ENCODE results near the gene MAPK12. TPM values are rescaled to one million over a fixed set of nuclear protein-coding genes. Genes with fewer than 3 reads are reported as not detected.
"Not testable (repeated sequence)": the region's sequence is repeated elsewhere in the genome, so short reads cannot be mapped to it uniquely, and the experiment has no call there.

MAPK12 gene
- total RNA-seq, 2 donors from 2014 or later, result 1.6 to 9.0 TPM

DNA sequence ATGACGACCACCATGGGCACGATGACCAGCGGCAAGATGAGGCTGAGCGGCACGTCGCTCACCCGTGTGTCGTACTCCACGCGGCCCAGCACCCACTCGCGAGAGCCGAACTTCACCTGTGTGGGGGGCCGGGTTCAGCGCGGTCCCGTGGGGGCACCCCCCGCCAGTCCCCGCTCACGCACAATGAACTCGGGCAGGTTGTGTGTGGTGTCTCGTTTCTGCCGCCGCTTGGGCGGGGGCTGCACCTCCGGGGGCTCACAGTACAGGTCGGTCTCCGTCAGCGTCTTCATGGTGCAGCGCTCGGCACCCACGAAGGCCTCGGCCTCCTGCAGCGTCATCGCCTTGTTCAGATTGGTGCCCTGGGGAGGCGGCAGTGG, 19.9 kb upstream of the MAPK12 start:
- DNase-seq (ENCODE audit: low spot score), result no peak
- Mint-ChIP-seq H3K27ac (no peak overlapping the region), H3K4me3 (no peak overlapping the region), H3K27me3 (no peaks in the 10 kb centered on the region), H3K4me1 (ENCODE audit: low read depth in 2 of 2) (no peaks in the 10 kb centered on the region), H3K9me3 (no peaks in the 10 kb centered on the region), H3K36me3 (no peaks in the 10 kb centered on the region)
- ATAC-seq, result no peak

DNA sequence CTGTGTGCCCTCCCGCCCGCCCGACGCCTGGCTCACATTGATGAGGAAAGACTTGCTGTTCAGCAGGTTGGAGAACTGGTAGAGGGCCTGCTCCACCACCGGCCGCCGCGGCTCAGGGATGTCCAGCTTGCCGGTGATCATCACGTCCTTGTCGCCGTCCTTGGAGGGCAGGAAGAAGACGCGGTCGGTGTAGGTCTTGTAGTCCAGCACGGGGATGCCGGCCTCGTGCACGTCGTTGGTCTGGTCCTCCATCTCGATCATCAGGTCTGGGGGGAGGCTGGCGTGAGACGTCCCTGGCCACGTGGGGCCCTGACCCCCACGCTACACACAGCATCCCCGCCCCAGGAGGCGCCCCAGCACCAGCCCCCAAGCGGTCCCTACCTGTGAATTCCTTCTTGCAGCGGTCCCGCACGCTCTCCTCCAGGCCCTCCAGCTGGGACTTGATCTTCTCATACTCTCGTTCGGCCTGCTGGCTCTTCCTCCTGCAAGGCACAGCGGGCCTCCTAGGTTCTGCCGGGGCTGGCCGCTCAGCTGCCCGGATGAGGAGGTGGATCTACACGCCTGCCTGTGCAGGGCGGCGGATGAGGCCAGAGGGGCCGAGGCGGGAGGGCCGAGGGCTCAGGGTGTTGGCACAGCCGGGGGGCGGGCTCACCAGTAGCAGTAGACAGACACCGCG, 19.4 kb upstream of the MAPK12 start:
- ATAC-seq (no peak), DNase-seq (ENCODE audit: low spot score) (no peak)
- Mint-ChIP-seq H3K4me3 (no peak overlapping the region), H3K9me3 (no peaks in the 10 kb centered on the region), H3K4me1 (ENCODE audit: low read depth in 2 of 2) (no peaks in the 10 kb centered on the region), H3K27ac (no peak overlapping the region), H3K27me3 (no peaks in the 10 kb centered on the region), H3K36me3 (no peaks in the 10 kb centered on the region)

DNA sequence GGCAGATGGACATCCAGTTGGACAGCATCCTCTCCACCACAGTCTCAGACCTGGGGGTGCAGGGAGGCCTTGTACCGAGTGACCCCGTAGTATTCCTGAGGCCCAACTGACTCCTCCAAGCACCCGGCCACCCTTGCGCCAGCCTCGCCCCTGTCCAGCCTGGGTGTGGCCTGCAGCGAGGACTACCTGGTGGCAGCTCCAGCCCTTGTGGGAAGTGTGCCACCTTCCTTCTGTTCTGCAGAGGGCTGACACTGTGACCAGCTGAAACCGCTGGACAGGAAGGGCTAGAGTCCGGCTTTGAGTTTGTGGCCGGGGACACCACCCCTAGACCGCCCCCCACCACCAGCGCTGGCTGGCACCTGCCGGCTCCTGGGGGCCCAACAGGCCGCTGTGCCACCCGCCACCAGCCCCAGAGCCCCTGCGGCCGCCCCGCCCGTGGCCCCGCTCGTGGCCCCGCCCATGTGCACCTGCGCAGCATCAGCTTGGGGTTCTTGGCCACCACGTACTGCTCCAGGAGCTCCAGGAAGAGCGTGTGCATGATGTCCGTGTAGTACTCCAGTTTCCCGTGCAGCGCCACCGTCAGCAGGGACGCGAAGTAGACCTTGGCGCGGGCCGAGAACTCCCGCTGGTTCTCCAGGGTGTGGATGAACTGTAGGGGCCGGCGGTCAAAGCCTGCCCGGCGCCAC, 18.7 kb upstream of the MAPK12 start:
- Mint-ChIP-seq H3K4me3 (no peak overlapping the region), H3K27ac (no peak overlapping the region), H3K36me3 (no peaks in the 10 kb centered on the region), H3K4me1 (ENCODE audit: low read depth in 2 of 2) (no peaks in the 10 kb centered on the region), H3K9me3 (no peaks in the 10 kb centered on the region), H3K27me3 (no peaks in the 10 kb centered on the region)
- ATAC-seq (no peak), DNase-seq (ENCODE audit: low spot score) (no peak)

DNA sequence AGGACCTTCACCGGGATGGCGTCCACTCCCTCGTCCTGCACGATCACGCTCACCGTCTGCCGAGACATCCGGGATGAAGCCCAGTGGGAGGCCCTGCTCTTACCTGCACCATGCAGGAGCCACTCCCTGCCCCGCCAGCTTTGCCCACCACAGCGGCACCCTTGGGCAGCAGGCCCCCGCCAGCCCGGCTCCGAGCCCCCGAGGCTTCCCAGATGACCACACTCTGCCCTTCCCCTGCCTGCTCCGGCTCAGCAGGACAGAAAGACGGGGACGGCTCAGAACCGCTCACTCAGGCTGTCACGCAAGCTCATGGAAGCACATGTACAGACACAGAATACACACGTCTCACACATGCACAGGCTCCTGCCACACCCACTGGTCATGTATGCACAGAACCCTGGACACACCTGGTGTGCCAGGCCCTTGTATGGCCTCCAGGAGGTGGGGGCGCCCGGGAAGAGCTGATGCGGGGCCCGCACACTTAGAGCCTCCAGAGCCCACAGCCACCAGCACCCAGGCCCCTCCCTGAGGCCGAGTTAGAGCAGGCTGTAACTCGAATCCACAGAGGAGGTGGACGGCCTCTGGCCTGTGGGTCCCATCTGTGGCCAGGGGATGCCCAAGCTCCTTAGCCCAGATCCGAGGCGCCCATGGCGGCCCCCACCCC, 17.6 kb upstream of the MAPK12 start:
- DNase-seq (ENCODE audit: low spot score), result no peak
- no peak overlapping the region for H3K27ac Mint-ChIP-seq
- H3K36me3 Mint-ChIP-seq, result no peaks in the 10 kb centered on the region
- no peaks in the 10 kb centered on the region for H3K4me1 Mint-ChIP-seq (ENCODE audit: low read depth in 2 of 2)
- ATAC-seq, result no peak
- H3K4me3 Mint-ChIP-seq, result no peak overlapping the region
- peaks cover 0 to under 1% of the 10 kb centered on the region in 2 donors for H3K27me3 Mint-ChIP-seq
- no peaks in the 10 kb centered on the region for H3K9me3 Mint-ChIP-seq

DNA sequence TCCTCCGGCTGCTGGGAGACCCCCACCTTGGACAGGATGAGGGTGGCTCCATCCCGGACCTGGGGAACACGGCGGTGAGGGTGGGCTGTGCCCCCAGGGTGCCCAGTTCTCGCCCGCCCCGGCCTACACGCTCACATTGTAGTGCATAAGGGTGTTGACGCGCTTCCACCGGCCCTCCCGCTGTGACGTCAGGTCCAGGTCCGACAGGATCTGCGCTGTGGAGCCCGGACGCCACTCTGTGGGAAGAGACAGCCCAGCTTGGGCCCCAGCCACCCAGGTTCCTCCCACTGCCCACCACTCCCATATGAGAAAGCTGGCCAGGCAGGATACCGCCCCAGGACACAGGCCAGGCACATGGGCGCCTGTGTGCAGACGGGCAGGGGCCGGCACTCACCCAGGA, 17.0 kb upstream of the MAPK12 start:
- ATAC-seq (no peak), DNase-seq (ENCODE audit: low spot score) (no peak)
- H3K36me3 Mint-ChIP-seq, result no peaks in the 10 kb centered on the region
- no peaks in the 10 kb centered on the region for H3K9me3 Mint-ChIP-seq
- H3K27ac Mint-ChIP-seq, result no peak overlapping the region
- H3K27me3 Mint-ChIP-seq, result peaks cover 0 to 2% of the 10 kb centered on the region in 2 donors
- no peak overlapping the region for H3K4me3 Mint-ChIP-seq
- no peaks in the 10 kb centered on the region for H3K4me1 Mint-ChIP-seq (ENCODE audit: low read depth in 2 of 2)

DNA sequence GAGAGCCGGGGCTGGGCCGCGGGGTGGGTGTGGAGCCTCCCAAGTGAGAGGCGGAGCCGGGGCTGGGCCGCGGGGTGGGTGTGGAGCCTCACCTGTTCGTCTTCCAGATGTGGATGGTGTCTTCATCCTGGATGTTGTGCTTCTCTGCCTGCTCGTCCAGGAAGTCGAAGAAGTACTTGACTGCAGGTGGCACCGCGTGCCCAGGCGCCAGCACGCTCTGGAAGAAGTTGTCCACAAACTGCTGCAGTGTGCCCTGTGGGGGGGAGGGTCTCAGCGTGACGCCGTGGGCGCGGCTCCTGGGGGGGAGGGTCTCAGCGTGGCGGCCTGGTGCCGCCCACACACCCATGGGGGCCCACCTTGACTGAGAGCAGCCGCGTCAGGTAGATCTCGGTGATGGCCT, 16.3 kb upstream of the MAPK12 start:
- Mint-ChIP-seq H3K4me1 (ENCODE audit: low read depth in 2 of 2) (no peaks in the 10 kb centered on the region), H3K9me3 (no peaks in the 10 kb centered on the region), H3K27me3 (peaks cover 0 to 2% of the 10 kb centered on the region in 2 donors), H3K36me3 (no peaks in the 10 kb centered on the region), H3K27ac (no peak overlapping the region), H3K4me3 (no peak overlapping the region)
- ATAC-seq (no peak), DNase-seq (ENCODE audit: low spot score) (no peak)

DNA sequence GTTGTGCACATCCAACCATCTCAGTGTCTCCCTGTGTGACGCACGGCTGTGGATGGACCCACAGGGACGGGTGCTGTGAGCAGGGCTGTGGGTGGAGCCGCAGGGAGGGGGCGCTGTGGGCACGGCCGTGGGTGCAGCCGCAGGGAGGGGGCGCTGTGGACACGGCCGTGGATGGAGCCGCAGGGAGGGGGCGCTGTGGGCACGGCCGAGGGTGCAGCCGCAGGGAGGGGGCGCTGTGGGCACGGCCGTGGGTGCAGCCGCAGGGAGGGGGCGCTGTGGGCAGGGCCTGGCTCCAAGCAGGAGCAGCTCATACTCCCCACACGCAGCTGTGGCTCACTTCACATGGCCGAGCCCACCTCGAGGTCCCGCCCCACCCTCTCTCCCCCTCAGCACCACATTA, 14.7 kb upstream of the MAPK12 start:
- no peak overlapping the region for H3K27ac Mint-ChIP-seq
- peaks cover 0 to 2% of the 10 kb centered on the region in 2 donors for H3K27me3 Mint-ChIP-seq
- no peaks in the 10 kb centered on the region for H3K36me3 Mint-ChIP-seq
- no peaks in the 10 kb centered on the region for H3K9me3 Mint-ChIP-seq
- H3K4me3 Mint-ChIP-seq, result no peak overlapping the region
- DNase-seq (ENCODE audit: low spot score) (no peak), ATAC-seq (peak; percentile 69 to 72)
- H3K4me1 Mint-ChIP-seq (ENCODE audit: low read depth in 2 of 2), result no peaks in the 10 kb centered on the region

DNA sequence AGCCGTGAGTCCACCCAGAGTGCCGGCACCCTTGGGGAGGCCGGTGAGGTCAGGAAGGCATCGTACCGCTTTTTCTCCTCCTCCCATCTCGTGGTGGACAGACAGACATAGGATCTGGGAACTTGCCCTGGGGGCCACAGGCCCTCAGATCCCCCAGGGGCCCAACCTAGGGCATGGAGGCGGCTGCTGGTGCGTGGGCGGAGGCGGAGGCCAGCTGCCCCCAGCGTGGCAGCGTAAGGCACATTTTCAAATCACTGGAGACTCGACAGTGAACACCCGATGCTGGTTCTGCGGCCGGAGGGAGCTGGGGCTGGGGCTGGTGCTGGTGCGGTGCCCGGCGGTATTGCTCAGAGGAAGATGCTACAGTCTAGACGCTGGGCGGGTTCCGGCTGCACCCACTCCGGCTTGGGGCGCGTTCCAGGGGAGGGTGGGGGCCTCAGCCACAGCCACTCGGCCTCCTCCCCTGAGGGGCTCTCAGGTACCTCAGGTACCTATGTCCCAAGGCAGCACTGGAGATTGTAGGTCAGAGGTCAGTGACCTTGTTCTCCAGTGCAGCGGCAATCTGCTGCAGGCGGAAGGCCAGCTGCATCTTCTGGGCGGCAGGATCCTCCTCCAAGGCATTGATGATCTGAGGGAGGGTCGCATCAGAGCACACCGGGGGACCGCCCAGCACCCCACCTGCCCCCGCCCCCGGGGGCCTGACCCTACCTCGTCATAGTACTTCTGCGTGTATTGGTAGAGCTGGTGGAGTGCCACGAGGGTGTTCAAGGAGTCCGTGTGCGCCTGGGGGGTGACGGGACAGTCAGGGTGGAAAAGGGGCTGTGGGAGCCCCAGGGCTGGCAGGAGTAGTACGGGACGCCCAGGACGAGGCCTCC, 13.9 kb upstream of the MAPK12 start:
- Mint-ChIP-seq H3K4me3 (no peak overlapping the region), H3K27ac (no peak overlapping the region), H3K9me3 (no peaks in the 10 kb centered on the region), H3K4me1 (ENCODE audit: low read depth in 2 of 2) (no peaks in the 10 kb centered on the region), H3K36me3 (no peaks in the 10 kb centered on the region), H3K27me3 (peaks cover 0 to 2% of the 10 kb centered on the region in 2 donors)
- DNase-seq (ENCODE audit: low spot score), result no peak
- ATAC-seq, result no peak

DNA sequence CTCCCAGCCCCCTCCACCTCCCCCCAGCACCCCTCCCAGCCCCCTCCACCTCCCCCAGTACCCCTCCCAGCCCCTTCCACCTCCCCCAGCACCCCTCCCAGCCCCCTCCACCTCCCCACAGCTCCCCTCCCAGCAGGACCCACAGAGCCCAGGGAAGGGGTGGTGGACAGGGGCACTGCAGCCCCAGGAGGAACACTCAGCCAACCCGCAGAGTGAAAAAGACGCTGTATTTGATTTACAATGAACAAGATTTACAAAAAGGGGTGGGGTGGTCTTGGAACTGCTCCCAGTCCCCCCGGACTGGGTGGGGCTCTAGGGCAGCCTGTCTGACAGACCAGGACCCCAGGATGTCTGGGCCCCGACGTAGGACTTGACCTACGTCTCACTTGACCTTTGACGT, 13.3 kb upstream of the MAPK12 start:
- Mint-ChIP-seq H3K4me3 (no peak overlapping the region), H3K36me3 (no peaks in the 10 kb centered on the region), H3K9me3 (no peaks in the 10 kb centered on the region), H3K27ac (no peak overlapping the region), H3K27me3 (peaks cover 0 to 2% of the 10 kb centered on the region in 2 donors), H3K4me1 (ENCODE audit: low read depth in 2 of 2) (no peaks in the 10 kb centered on the region)
- ATAC-seq (no peak), DNase-seq (ENCODE audit: low spot score) (no peak)

DNA sequence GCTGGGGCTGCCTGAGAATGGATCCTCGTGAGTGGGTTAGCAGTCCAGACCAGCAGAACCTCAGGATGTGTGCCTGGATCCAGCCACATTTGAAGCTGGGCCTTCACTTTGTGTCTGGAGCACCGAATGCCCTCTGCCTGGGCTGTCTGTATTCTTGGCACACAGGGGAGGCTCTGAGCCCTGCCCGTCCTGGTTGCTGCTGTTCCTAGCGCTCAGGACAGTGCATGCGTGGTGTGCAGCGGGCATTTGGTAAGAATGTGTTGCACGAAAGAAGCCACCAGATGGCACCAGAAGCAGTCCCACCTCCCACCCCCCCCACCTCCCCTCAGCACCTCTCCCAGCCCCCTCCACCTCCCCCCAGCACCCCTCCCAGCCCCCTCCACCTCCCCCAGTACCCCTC, 12.8 kb upstream of the MAPK12 start:
- DNase-seq (ENCODE audit: low spot score) (no peak), ATAC-seq (no peak)
- no peak overlapping the region for H3K4me3 Mint-ChIP-seq
- no peaks in the 10 kb centered on the region for H3K4me1 Mint-ChIP-seq (ENCODE audit: low read depth in 2 of 2)
- no peaks in the 10 kb centered on the region for H3K36me3 Mint-ChIP-seq
- peaks cover 0 to 2% of the 10 kb centered on the region in 2 donors for H3K27me3 Mint-ChIP-seq
- H3K27ac Mint-ChIP-seq, result no peak overlapping the region
- H3K9me3 Mint-ChIP-seq, result no peaks in the 10 kb centered on the region

DNA sequence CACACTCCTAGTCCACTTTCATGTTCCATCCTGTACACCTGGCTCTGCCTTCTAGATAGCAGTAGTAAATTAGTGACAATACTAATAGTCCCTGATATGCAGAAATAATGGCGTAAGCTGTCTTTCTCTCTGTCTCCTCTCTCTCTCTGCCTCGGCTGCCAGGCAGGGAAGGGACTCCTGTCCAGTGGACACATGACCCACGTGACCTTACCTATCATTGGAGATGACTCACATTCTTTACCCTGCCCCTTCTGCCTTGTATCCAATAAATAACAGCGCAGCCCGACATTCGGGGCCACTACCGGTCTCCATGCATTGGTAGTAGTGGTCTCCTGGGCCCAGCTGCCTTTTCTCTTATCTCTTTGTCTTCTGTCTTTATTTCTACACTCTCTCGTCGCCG, 12.3 kb upstream of the MAPK12 start:
- not testable (repeated sequence) for H3K4me3 Mint-ChIP-seq; H3K27me3 Mint-ChIP-seq; ATAC-seq; H3K4me1 Mint-ChIP-seq (ENCODE audit: low read depth in 2 of 2); H3K9me3 Mint-ChIP-seq; H3K36me3 Mint-ChIP-seq; DNase-seq (ENCODE audit: low spot score); H3K27ac Mint-ChIP-seq

DNA sequence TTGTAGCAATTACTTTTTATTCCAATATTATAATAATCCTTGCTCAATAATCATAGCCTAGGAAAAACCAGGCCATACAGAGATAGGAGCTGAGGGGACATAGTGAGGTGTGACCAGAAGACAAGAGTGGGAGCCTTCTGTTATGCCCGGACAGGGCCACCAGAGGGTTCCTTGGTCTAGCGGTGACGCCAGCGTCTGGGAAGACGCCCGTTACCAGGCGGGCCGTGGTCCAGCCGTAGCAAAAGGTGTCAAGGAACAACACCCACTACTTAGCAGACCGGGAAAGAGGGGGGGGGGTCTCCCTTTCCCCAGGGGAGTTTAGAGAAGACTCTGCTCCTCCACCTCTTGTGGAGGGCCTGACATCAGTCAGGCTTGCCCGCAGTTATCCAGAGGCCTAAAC, 11.9 kb upstream of the MAPK12 start:
- not testable (repeated sequence) for DNase-seq (ENCODE audit: low spot score); ATAC-seq

DNA sequence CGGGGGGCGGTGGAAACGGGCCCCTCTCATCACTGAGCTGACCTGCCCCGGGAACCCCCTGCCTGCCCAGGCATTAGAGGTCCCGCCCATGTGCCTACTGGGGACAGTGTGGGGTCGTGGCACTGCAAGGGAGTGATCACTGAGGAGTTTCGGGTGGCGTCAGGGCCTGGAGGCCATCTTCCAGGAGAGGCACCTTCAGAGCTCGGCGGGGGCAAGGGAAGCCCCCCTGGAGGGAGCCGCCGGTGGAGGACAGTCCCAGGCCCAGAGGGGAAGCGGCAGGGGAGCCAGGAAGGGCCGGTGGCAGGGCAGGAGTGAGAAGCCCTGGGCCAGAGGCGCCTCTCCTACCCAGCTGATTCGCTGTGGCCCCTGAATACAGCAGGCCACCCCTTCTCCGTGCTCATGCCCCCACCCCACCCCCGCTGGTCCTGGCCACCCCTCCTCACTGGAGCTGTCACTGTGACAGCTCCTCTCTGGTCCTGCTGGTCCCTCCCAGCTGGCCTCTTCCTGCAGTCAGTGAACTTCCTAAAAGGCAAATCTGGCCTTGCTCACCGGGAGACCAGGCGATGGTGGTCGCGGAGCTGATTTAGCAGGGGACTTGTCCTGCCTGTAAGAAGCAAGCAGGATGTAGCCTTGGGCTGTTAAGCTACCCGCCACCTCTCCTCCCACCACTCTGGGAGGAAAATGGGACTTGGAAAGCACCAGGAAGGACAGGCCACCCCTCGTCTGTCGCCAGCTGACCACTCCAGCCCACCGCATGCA, 10.7 kb upstream of the MAPK12 start:
- Mint-ChIP-seq H3K27me3 (peaks cover 0 to 2% of the 10 kb centered on the region in 2 donors), H3K4me3 (no peak overlapping the region), H3K36me3 (no peaks in the 10 kb centered on the region), H3K4me1 (ENCODE audit: low read depth in 2 of 2) (peaks cover 0 to 3% of the 10 kb centered on the region in 2 donors), H3K9me3 (no peaks in the 10 kb centered on the region), H3K27ac (no peak overlapping the region)
- no peak for ATAC-seq
- no peak for DNase-seq (ENCODE audit: low spot score)

More for the DNA sequence above, 11.9 kb upstream of the MAPK12 start:
- not testable (repeated sequence) for H3K36me3 Mint-ChIP-seq; H3K27ac Mint-ChIP-seq; H3K27me3 Mint-ChIP-seq; H3K4me1 Mint-ChIP-seq (ENCODE audit: low read depth in 2 of 2); H3K4me3 Mint-ChIP-seq; H3K9me3 Mint-ChIP-seq

Data from natural killer cell treated with Interleukin-12 subunit alpha and Interleukin-12 subunit beta and Interleukin-15 and Interleukin-18, amount 100 ng/mL, for 72 hours (primary cell).